ENCODE results near the gene ZNF512B.
"Not testable (repeated sequence)": the region's sequence is repeated elsewhere in the genome, so short reads cannot be mapped to it uniquely, and the experiment has no call there.

The ZNF512B gene

DNA sequence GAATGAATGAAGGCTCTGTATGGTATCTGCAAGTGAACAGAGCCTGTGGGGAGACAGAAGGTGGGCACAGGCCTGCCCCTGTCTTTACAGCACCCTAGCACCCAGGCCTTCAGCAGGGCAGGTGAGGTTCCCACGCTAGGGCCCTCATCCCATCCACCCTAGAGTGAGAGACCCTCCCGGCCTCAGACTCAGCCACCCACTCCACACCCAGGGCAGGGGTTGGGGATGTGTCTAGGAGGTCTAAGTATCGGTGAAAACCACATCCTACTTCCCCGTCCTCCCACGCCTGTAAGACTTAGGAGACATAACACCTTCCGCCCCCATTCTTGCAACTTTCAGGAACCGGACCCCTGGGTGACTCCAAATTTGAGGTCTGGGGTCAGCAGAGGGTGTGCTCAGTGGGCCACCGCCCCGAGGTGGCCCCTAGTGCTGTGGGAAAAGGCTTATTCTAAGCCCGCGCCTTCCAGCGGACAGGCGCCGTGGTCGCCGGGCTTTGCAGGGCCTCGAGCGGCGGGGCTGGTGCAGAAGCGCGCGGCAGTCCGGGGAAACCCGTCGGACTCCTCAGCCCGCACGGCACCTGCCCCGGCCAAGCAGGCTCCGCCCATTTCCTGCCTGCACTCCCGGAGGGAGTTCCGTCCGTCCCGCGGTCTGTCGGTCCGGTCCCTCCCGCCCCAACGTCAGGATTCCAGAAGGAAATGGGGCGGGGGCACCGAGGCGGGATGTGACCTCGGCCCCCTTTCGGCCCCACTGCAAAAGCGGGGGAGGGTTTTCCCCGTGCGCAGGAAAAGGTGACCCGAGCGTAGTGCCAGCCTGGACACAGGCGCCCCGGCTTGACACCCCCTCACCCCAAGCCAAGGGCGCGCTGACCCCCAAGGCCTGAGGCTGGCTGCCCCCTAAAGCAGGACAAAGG, 8.8 kb upstream of the ZNF512B start:
- H3K4me3 ChIP-seq (ENCODE audit: low read depth, low read length) = peak overlapping the region; percentile 74

DNA sequence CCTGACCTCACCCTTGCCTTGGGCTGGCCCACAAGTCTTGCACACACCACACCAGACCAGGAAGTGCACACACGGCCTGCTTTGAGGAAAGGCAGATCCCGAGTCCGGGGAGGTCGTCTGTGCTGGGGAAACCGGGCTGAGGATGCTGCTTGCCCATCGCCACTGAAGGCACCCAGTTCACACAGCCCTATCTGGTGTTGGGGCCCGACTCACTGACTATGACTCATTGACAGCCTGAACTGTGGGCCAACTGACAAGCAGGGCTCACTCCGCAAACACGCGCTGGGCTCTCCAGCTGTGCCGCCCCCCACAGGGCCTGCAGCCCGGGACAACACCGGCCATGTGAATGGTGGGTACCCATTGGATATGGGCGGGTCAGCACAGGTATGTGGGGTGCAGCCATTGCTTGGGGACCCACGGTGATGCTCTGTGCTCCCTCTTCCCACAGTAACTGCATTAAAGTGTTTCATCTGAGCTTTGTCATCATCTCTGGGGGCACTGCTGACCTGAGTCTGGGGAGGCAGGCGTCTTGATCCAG, 8.1 kb upstream of the ZNF512B start:
- no peak overlapping the region for H3K4me3 ChIP-seq (ENCODE audit: low read depth, low read length)

DNA sequence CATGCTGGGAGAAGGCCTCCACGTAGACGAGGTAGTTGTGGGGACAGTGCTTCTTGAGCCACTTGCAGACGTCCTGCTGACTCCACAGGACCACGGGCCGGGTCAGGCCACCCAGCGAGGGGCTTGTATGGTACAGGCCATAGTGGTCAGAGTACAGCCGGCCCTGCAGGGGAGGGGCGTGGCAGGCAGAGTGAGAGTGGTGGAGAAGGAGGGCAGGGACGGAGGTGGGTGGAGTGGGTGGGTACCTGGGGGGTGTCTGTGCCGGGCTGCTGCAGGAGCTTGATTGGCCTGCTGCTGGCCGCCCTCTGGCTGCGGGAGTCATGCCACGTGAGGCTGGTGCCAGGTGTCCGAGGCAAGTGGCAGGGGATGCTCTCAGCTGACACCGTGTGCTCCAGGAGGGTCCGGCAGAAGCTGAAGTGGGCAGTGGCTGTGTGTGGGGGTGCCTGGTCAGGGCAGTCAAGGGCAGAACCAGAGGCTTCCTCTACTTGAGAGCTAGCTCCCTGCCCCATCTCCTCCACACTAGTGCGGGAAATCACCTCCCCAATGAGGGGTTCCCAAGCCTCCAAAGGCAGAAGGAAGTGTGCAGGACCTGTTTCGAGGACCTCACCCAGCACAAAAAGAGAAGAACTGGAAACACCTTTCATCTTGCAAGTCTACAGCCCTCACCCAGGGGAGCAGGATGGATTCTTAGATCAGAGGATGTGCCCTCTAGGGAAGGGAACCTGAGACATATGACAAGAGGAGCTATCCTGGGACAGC, 7.4 kb upstream of the ZNF512B start:
- H3K4me3 ChIP-seq (ENCODE audit: low read depth, low read length) = no peak overlapping the region

DNA sequence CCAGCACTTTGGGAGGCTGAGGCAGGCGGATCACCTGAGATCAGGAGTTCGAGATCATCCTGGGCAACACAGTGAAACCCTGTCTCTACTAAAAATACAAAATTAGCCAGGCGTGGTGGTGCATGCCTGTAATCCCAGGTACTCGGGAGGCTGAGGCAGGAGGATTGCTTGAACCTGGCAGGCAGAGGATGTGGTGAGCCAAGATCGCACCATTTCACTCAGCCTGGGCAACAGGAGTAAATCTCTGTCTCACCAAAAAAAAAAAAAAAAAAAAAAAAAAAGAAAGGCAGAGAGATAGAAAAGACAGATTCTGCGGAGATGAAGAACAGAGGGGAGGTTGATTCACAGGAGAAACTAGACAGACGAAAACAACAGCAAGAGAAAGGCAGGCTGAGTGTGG, 6.8 kb upstream of the ZNF512B start:
- H3K4me3 ChIP-seq (ENCODE audit: low read depth, low read length) = not testable (repeated sequence)

DNA sequence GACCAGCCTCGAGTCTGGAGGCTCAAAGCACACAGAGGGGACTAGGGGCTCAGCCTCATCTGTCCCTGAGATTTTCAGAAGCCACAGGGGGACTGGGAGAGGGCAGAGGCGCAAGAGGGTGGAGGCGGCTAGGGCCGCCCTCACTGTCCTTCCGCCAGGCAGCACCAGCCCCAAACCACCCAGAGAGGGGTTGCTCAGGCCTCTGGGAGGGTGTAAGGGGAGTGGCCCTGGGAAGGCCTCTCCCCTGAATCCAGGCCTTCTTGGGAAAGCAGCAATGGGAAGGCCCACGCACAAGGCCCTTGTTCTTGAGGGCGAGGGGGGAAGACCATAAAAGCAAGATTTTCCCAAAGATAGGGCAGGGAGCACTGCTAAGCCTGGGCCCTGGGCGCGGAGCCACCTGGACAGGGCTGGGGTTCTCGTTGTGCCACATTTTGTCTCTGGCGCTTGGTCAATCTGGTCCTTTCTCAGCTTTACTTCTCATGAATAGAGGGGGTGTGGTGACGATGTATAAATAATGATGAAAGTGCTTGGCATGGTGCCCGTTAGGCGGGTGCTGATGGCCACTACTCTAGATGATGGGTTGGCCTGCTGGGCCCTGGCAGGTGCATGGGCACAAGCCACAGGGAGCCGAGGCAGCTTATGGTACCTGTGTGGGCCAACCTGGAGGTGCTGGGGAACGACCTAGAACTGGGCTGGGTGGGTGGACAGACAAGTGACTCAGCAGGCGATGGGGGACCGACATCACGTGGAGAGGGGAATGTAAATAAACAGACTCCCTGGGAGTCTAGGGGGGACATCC, 4.9 kb upstream of the ZNF512B start:
- no peak overlapping the region for H3K4me3 ChIP-seq (ENCODE audit: low read depth, low read length)

DNA sequence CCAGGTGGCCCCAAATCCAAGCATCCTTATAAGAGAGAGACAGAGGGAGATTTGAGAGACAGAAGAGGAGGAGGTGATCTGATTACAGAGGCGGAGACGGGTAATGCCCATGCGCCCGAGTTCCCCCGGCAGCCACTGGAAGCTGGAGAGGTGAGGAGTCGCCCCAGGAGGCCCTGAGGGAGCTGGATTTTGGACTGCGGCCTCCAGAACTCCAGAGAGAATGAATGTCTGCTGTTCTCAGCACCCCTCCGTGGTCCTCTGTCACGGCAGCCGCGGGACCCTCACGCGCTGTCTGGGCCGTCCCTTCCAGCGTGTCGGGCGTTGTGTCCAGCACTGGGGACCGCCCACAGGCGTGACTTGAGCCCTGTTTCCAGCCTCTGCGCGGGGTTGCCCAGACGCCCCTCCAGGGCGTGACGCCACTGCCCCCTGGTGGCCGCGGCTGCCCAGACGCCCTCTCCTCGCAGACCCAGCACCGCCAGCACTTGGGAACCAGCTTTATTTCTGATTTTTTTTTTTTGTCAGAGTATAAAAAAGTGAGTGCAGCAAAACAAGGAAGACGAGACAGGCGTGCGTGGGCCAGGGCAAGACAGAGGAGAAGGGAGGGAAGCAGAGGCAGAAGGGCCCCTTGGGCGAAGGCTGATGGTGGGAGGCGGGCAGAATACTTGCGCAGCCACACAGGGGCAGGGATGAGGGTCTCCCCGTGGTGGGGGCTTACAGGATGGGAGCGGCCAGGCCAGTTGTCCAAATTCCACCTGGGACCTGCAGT, 4.1 kb upstream of the ZNF512B start:
- H3K4me3 ChIP-seq (ENCODE audit: low read depth, low read length) = peak overlapping the region; percentile 37

DNA sequence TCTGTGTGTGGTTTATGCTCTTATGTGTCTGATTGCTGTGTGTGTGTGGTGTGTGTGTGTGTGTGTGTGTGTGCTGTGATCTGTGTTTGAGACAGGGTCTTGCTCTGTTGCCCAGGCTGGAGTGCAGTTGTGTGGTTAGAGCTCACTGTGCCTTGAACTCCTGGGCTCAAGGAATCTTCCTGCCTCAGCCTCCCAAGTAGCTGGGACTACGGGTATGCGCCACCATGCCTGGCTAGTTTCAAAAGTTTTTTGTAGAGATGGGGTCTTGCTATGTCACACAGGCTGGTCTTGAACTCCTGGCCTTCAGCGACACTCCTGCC, 3.4 kb upstream of the ZNF512B start:
- H3K4me3 ChIP-seq (ENCODE audit: low read depth, low read length) = no peak overlapping the region

DNA sequence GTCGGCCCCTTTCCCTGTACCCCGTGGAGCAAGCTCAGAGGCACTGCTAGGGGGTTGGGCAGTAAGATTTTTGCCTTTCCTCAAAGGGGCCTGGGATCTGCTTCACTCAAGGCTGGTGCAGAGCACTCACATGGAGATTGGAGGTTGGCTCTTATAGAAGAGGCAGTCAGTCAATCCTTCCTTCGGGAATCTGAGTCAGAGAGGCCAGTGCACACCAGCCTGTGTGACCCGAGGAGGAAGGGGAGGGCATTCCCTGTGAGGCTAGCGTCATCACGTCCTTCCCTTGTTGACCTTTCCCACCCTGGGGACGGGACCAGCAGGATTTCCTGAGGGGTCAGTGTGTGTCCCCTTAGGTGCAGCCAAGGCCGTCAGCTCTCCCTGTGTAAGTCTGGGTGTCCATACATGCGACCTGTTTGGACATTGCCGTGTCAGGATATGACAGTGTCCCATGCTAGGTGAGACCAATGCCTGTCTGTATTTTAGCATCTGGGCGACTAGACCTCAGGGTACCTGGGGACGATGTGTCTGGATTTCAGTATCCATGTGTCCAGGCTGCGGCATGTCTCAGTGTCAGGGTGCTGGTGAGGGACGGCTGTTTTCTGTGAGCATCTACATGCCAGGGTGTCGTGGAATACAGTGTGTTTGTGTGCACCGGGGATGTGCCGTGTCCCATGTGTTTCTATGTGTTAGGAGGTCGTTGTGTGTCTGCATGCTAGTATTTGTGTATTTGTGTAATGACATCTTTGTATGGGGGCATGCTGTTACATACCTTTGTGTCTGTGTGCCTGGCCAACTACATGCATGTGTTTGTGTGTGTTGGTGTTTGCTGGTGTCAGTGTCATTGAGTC, 2.8 kb upstream of the ZNF512B start:
- no peak overlapping the region for H3K4me3 ChIP-seq (ENCODE audit: low read depth, low read length)

DNA sequence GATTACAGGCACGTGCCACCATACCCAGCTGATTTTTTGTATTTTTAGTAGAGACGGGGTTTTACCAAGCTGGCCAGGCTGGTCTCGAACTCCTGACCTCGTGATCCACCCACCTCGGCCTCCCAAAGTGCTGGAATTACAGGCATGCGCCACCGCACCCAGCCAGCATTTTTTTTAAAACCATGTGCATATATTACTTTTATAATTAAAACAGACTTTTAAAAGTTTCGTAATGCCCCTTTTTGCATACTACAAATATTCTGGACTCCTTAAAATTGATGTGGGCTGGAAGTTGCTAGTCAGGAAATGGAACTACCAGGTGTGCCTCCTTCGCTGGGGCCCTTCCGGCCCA, 2.2 kb upstream of the ZNF512B start:
- not testable (repeated sequence) for H3K4me3 ChIP-seq (ENCODE audit: low read depth, low read length)

DNA sequence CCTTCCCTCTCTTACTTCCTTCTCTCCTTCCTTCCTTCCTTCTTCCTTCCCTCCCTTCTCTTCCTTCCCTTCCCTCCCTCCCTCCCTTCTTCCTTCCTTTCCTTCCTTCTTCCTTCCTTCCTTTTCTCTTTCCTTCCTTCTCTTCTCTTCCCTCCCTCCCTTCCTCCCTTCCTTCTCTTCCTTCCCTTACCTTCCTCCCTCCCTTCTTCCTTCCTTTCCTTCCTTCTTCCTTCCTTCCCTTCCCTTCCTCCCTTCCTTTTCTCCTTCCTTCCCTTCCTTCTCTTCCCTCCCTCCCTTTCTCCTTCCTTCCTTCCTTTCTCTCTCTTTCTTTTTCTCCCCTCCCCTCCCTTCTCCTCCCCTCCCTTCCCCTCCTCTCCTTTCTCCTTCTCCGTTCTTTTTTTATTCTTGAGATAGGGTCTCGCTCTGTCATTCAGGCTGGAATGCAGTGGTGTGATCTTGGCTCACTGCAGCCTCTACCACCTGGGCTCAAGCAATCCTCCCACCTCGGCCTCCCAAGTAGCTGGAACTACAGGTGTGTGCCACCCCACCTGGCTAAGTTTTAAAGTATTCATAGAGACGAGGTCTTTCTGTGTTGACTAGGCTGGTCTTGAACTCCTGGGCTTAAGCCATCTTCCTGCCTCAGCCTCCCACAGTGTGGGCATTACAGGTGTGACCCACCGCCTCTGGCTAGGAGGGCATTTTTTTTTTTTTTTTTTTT, 1.1 kb upstream of the ZNF512B start:
- no peak overlapping the region for H3K4me3 ChIP-seq (ENCODE audit: low read depth, low read length)

DNA sequence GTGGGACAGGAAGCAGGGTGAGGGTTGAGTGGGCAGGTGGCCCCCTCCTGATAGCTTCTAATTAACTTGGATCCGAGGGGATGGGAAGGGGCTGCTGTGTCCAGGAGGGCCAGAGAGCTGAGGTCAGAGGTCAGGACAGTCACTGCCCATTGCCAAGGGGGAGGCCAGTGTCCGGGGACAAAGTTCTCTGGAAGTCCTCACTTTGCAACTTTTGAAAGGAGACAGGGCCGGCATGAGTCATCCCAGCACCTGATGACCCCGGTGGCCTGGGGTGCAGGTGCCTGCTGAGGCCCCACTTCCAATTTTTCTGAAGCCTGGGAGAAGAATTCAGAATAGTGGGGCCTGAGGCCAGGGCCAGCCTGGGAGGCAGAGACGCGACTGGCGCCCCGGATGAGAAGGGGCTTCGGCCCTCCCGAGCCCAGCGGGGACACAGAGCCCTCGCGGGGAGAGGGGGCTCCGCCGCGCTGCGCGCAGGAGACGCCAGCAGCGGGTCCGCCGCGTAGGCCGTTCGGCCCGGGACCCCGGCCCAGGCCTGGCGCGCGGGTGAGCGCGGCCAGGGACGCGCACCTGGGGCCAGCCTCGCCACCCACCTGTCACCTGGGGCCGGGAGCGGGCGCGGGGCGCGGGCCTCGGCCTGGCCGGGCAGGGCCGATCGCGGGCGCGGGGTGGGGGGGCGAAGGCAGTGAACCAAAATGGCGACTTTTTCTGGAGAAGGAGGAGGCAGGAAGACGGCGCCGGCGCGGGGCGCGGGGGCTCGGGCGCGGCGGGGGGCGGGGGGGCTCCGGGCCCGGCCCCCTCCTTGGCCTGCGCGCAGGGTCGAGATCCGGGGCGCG, 586 bp downstream of the ZNF512B start:
- peak overlapping the region; percentile 70 for H3K4me3 ChIP-seq (ENCODE audit: low read depth, low read length)

DNA sequence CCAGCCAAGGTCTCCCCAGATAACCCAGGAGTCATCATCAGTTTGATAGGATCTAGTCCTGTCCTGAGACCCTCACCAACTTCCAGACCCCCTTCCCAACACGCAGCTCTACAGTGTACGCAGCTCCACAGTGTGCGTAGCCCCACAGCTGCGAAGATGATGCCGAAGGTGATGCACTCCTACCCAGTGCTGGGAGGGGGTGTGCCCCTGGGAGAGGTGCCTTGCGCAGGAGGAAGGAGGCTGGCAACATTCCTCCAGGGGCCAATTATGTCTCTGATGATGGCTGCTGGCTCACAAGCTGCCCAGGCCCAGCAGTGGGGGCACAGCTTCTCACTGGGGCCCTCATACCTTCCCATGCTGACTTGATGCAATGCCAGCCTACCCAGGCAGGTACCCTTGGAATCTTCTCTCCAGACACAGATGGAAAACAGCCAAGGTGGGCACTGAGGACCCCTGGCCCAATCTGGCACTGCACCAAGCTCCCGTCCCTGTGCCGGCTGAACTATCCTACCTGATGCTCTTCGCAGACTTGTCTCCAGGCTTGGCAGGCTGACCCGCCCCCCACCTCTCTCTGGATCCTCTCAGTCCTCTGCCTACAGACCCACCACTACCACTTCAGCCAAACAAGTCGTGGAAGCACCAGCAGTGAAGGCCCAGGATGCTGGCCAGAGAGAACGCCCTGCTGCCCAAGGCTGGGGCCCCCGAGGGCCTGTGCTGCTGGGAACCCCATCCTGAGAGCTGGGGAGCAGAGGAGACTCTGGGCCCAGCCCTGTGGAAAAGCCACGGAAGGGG, 1.4 kb downstream of the ZNF512B start:
- no peak overlapping the region for H3K4me3 ChIP-seq (ENCODE audit: low read depth, low read length)

DNA sequence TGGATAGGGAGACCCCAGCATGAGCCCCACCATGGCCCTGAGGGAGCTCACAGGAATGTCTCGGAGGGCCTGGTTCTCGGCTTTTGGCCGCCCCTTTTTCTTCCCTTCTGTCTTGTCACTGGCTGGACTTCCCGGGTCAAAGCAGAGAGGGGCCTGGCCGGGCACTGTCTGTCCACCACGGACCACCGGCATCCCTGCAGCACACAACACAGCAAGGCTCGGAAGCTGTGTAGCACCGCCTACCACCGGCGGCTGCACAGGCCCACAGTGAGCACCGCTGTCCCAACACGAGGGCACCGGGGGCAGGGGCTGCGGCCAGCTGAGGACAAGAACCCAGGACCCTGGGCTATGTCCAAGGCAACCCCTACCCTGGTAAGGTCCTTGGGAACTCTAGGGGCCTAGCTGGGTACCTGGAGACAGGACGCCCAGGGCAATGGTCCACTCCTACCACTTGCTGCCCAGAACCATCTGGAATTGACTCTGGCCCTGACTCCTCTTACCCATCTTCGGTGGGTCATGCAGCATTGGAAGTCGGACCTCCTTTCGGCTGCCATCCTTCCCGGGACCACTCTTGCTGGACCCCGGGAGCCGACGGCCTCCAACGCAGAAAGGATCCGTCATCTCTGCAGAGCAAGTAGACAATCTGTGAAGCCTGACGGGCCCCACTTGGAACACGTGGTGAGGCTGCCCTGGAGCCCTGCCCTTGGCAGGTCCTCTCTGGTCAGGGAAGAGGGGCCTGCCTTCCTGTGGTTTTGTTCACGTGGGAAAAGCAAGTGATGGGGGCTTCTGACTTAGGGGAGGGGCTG, 2.2 kb downstream of the ZNF512B start:
- no peak overlapping the region for H3K4me3 ChIP-seq (ENCODE audit: low read depth, low read length)

DNA sequence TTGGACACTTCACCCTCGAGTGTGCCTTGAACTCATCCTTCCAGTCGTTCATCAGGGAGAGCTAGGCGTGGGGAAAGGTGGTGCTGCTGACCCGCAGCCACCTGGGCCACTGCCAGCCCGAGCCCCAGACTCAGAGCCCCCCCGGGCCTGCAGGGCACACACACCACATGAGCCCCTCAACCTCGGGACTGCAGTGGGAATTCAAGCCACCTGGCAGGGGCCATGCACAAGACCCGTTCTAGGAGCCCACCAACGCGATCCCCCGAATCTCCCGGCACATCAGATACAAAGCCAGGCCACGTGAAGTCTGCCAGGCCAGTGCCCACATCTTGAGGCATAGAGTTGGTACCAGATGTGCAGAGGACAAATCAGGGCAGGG, 2.8 kb downstream of the ZNF512B start:
- H3K4me3 ChIP-seq (ENCODE audit: low read depth, low read length) = no peak overlapping the region

DNA sequence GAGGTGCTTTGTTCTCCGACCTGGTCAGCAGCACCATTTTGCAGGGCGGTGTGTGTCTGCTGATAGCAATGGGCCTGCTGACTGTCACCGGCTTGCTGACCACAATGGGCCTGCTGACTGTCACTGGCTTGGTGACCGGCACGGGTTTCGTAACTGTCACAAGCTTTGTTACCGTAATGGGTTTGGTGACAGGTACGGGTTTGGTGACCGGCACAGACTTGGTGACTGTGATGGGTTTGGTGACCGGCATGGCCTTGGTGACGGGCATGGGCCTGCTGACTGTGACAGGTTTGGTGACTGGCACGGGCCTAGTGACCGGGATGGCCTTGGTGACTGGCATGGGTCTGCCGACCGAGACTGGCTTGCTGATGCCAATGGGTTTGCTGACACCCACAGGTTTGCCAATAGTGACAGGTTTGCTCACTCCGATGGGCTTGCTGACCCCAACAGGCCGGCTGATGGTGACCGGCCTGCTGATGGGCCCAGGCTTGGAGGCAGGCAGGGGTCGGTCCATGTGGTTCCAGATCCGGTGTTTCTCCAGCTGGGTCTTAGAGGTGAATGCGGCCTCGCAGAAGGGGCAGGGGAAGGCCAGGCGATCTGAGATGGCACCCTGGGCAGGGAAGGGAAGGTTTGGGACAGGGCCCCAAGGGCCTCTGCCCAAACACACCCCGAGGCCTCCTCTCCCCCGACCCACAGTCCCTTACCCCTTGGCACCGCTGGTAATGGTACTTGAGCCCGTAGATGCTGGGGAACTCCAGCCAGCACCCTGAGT, 3.4 kb downstream of the ZNF512B start:
- H3K4me3 ChIP-seq (ENCODE audit: low read depth, low read length) = no peak overlapping the region

DNA sequence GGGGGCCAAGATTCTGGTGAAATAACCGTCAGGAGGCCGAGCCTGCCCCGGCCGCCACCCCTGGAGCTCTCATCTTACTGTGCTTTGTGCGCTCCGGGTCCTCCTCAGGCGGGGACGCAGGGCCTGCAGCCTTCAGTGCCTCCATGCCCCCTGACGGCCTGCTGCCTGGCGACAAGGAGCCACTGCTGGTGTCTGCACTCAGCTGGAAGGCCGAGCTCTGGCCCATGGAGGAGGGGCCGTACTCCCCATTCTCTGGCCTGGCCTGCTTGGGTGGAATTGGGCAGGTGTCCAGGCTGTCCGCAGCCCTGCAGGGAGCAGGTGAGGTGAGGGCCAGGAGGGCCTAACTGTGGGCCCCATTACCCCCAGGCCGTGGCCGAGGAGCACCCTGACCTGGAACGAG, 5.3 kb downstream of the ZNF512B start:
- no peak overlapping the region for H3K4me3 ChIP-seq (ENCODE audit: low read depth, low read length)

Data from iPS-11a (cell line).